Measurements from ENCODE around the gene RDX. TPM values are rescaled to one million over a fixed set of nuclear protein-coding genes. Genes with fewer than 3 reads are reported as not detected.

Gene RDX
- total RNA-seq, 1 donor from 2014 or later: 103 TPM

- TF ChIP-seq CTCF (conservative IDR thresholded peaks at IDR 0.05; ENCODE audit: low read depth, low read length): no peak
- no peak overlapping the region for H3K4me3 ChIP-seq (ENCODE audit: low read depth, low read length)
- DNase-seq (ENCODE audit: low read depth): no peak
Observed at GRCh38 chr11:110250168-110250567, 46.2 kb downstream of the RDX start.

- no peak for TF ChIP-seq CTCF (conservative IDR thresholded peaks at IDR 0.05; ENCODE audit: low read depth, low read length)
- H3K4me3 ChIP-seq (ENCODE audit: low read depth, low read length): no peak overlapping the region
- DNase-seq (ENCODE audit: low read depth): no peak
Observed at GRCh38 chr11:110249766-110250165, 46.6 kb downstream of the RDX start.

GRCh38 chr11:110249066-110249465 lies 47.3 kb downstream of the RDX start:
- no peak overlapping the region for H3K4me3 ChIP-seq (ENCODE audit: low read depth, low read length)
- TF ChIP-seq CTCF (conservative IDR thresholded peaks at IDR 0.05; ENCODE audit: low read depth, low read length): peak; percentile 39
- no peak for DNase-seq (ENCODE audit: low read depth)

GRCh38 chr11:110243791-110244190 lies 52.6 kb downstream of the RDX start:
- no peak for TF ChIP-seq CTCF (conservative IDR thresholded peaks at IDR 0.05; ENCODE audit: low read depth, low read length)
- H3K4me3 ChIP-seq (ENCODE audit: low read depth, low read length): no peak overlapping the region
- no peak for DNase-seq (ENCODE audit: low read depth)

- no peak for DNase-seq (ENCODE audit: low read depth)
- no peak for TF ChIP-seq CTCF (conservative IDR thresholded peaks at IDR 0.05; ENCODE audit: low read depth, low read length)
Observed at GRCh38 chr11:110242746-110243145, 53.7 kb downstream of the RDX start.

GRCh38 chr11:110242188-110242587 lies 54.2 kb downstream of the RDX start:
- TF ChIP-seq CTCF (conservative IDR thresholded peaks at IDR 0.05; ENCODE audit: low read depth, low read length): no peak
- no peak overlapping the region for H3K4me3 ChIP-seq (ENCODE audit: low read depth, low read length)
- DNase-seq (ENCODE audit: low read depth): no peak

More at GRCh38 chr11:110242746-110243145, 53.7 kb downstream of the RDX start:
- H3K4me3 ChIP-seq (ENCODE audit: low read depth, low read length): no peak overlapping the region

- no peak overlapping the region for H3K4me3 ChIP-seq (ENCODE audit: low read depth, low read length)
- DNase-seq (ENCODE audit: low read depth): no peak
- no peak for TF ChIP-seq CTCF (conservative IDR thresholded peaks at IDR 0.05; ENCODE audit: low read depth, low read length)
Observed at GRCh38 chr11:110235966-110236365, 60.4 kb downstream of the RDX start.

All from epithelial cell of proximal tubule (primary cell).